Measurements from ENCODE around the gene TLR4.

The TLR4 gene

GRCh38 chr9:117704024-117704575 lies at the start of gene TLR4:
Gene TLR4 (plus strand): TSS chr9:117704403. CDS start chr9:117704473, 70 bp downstream.
- no peak for DNase-seq

DNA sequence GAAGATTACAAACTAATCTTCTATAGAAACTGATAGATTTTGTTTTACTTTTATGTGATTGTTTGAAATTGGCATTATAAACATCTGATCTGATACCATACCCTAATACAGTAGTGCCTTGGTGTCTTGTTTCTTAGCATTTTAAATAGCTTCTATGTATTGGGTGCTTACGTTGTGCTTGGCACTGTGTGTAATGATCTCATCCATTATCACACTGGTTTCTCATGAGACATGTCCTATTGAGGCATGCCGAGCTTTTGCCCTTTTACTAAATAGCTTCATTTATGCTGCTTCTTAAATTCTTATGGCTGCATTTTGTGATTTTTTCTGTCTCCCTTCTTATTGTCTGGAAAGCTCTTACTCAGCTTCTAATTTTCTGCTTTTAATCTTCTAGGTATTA lies 48.2 kb upstream of the TLR4 start:
- DNase-seq: no peak

DNA sequence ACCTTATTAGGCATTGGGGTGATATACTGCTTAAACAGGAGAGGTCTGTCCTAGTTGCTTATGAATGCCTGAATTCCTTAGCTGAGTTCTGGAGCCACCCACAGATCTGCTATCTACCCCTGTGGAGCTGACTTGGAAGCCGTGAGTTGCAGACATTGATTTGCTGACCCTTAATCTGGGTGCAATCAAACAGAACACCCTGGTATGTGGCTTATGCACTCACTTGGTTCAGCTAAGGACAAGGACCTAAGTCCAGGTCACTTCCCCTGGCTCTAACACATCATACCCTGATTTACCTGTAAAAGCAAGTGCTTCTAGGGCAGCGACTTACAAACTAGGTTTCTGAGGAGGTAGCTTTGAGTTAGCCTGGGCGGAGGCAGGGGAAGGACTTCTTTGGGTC lies 41.6 kb upstream of the TLR4 start:
- no peak for DNase-seq

DNA sequence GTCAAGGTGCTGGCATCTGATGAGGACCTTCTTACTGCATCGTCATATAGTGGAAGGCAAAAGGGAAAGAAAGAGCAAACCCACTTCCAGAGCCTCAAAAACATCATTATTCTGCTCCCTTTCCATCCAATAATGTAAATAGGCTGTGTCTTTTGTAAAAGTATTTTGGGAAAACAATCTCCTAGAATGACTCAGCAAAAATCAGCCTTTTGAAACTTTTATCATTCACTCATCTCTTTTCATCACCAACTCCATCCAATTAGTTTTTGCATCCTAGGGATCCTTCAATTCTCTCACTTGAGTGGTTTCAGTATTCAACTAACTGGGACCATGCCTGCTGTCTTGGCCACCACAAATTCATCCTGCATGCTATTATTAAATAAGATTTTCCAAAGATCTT lies 39.8 kb upstream of the TLR4 start:
- no peak for DNase-seq

- DNase-seq: no peak
Measured at GRCh38 chr9:117665601-117666385, 38.4 kb upstream of the TLR4 start.

DNA sequence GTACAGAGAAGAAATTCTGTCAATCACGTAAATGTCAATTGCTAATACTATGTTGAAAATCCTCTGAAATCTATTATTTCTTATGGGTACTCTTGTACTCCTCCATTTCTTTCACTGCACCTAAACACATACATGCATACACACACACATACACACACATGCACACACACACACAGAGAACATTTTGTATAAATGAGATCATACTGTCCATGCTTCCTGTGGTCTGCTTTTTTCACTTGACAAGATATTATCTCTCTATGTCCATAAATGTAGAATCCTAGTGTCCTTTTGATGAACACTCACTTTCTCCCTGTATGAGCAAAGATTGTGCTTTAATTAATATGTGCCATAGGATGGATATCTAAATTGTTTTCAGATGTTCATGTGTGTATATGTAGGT lies 32.7 kb upstream of the TLR4 start:
- no peak for DNase-seq

DNA sequence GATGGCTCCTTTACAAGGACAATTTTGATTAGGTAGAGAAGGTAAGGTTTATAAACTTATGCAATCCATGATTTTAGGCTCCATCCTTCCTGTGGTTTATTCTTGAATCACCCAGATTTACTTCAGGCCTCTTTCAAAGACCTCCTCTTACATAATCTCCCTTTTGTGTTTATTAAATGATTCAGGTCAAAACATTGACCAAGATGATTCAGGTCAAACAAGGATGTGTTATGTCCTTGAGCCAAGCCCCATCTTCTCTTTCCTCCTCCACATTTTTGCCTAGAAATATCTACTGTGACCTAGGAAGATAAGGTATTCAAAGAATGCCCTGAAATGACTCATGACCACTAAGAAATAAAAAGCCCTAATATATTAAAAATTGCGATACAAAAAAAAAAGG lies 31.8 kb upstream of the TLR4 start:
- DNase-seq: no peak

GRCh38 chr9:117677572-117677971 lies 26.6 kb upstream of the TLR4 start:
- DNase-seq: no peak

GRCh38 chr9:117678871-117679270 lies 25.3 kb upstream of the TLR4 start:
- no peak for DNase-seq

- no peak for DNase-seq
Measured at GRCh38 chr9:117679416-117679815, 24.8 kb upstream of the TLR4 start.

GRCh38 chr9:117681888-117682287 lies 22.3 kb upstream of the TLR4 start:
- no peak for DNase-seq

- DNase-seq: no peak
Measured at GRCh38 chr9:117682955-117683710, 21.1 kb upstream of the TLR4 start.

GRCh38 chr9:117687532-117687931 lies 16.7 kb upstream of the TLR4 start:
- no peak for DNase-seq

DNA sequence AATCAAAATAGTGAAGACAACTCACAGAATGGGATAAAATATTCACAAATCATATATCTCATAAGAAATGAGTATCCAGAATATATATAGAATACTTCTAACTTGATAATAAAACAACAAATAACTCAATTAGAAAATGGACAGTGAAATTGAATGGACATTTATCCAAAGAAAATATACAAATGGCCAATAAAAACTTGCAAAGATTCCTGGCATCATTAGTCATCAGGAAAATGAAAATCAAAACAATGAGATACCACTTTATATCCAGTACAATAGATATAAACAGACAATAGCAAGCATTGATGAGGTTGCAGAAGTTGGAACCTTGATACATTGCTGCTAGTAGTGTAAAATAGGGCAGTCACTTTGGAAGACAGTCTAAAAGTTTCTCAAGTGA lies 12.8 kb upstream of the TLR4 start:
- no peak for DNase-seq

GRCh38 chr9:117696154-117696553 lies 8.0 kb upstream of the TLR4 start:
- DNase-seq: no peak

- no peak for DNase-seq
Measured at GRCh38 chr9:117697046-117697445, 7.2 kb upstream of the TLR4 start.

GRCh38 chr9:117703537-117703936 lies 666 bp upstream of the TLR4 start:
- DNase-seq: no peak

- DNase-seq: no peak
Measured at GRCh38 chr9:117704597-117704996, 394 bp downstream of the TLR4 start.

DNA sequence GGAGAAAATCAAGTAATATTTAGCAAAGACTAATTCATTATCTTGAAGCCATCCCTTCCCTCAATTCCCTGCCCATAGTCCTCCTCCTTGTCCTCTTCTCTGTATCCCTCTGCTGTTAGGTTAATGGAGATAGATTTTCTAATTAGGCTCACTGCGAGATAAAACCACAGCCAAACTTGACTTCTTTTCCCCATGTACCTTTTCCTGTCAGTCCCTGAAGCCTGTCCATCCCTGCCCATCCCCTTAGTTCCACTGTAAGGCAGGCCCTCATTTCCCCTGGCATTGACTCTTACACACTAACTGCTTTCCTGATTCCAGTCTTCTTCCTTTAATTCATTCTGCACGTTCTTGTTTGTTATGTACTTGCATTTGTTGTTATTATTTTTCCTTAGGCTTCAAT lies 1.2 kb downstream of the TLR4 start:
- DNase-seq: no peak

- no peak for DNase-seq
Measured at GRCh38 chr9:117706421-117707116, 2.4 kb downstream of the TLR4 start.

- DNase-seq: no peak
Measured at GRCh38 chr9:117707561-117707960, 3.4 kb downstream of the TLR4 start.

GRCh38 chr9:117709936-117710335 lies 5.7 kb downstream of the TLR4 start:
- no peak for DNase-seq

- DNase-seq: no peak
Measured at GRCh38 chr9:117714282-117714681, 10.1 kb downstream of the TLR4 start.

Data from DMS79 treated with DMSO at 0.1 percent for 48 hours (cell line).